GM19035 (cell line): ENCODE results near the gene FGGY.

Experiments
- ATAC-seq: cut with Tn5 transposase; IDR thresholded peaks from one replicate; pipeline ENCODE4 v1.9.1; 2021; ENCODE audit not compliant: unreplicated experiment

Gene FGGY

DNA sequence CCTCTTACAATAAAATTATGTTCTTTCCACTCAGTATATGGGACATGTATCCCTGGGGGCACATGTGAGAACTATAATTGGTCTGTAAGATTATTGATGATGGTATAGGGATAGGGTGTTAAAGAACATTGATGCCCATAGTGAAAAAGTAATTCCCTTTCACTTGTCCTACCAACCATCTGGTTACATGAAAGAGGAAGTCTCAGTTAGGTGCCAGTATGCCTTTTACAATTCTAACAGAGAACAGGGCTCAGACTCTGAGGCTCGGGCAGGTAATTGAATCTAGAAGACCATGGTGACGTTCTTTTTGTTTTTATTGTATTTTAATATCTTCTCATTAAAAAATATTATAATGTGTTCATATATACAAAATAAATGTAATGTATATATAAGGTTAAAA lies 113.6 kb downstream of the FGGY start:
- ATAC-seq = no peak

DNA sequence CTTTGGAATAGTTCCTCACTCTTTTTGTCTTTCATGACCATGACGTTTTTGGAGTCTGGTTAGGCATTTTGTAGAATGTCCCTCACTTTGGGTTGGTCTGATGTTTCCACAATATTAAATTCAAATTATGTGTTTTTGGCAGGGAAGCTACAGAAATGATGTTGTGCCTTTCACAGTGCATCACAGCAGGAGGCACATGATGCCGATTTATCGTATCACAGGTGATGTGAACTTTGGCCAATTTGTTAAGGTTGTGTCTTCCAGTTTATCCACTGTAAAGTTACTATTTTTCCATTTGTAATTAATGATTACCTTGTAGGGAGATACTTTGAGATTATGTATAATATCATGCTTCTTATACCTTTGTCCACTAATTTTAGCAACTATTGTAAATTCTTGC lies 114.3 kb downstream of the FGGY start:
- ATAC-seq = no peak

DNA sequence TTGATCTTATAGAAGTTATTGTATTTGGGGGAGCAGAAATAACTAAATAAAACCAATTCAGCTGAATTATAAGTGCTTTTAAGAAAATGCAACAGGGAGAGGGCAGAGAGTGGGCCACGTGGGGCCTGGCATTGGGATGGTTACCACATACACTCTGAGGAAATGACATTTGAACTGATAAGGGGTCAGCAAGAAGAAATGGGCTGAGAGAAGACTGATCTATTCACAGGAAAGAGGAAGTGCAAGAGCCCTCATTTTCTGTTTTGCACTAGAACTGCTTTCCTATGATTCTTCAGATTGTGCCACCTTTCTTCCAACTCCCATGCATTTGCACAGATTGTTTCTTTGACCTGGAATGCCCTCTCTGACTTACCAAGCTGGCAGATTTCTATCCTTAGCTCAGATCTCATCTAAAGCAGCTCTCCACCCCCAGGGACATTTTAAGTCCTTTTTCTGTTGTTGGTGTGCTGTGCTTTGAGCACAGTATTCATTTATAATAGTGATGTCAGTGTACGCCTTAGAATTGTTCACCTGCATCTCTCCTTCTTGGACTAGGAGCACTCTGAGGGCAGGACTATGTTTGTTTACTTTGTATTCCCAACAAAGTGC lies 115.9 kb downstream of the FGGY start:
- ATAC-seq = no peak

DNA sequence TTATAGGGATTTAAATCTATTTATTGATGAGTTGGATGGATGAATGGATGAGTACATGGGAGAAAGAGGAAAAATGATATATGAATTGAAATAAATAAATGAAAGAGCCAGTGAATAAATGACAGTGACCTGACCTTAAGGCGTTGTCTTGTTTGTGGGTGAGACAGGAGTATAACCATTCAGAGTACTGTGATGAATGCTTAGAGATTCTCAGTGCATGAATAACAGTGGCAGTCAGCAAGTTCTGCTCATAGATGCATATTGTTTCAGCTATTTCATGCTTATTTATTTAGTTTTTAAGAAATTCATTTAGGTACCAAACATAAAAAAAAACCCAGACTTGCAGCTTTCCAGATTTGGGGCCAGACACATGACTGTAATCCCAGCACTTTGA lies 116.4 kb downstream of the FGGY start:
- no peak for ATAC-seq

DNA sequence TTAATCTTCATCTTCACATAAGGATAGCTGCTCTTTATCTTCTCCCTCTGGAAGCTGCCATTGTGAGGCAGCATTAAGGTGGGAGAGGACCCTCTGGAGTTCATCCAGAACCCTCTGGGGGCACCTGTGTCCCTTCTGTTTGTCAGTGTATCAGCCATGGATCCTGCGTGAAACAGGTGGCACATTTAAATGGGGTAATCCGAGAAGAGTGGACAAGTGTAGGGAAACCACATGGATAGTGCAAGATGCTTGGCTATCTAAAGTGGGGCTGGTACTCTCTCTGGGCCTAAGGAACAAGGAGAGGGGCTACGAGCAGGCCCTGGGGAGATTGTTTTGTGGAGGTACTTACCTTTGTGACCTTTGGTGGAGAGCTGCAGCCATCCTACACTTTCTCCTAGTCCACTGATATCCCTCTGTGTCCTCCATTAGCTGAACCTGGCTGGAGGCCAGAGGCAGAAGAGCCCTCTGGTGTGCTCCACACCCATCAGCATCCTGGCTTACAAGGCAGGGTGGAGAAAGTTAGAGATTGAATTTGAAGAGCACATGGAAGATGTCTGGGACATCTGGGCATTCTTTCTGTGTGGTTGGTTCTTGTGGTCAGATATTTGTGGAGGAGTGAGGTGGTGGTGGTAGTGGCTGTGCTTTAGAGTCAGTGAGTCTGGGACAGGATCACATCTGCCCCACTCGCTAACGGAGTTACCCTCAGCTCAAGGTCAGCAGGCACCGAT lies 117.7 kb downstream of the FGGY start:
- no peak for ATAC-seq

DNA sequence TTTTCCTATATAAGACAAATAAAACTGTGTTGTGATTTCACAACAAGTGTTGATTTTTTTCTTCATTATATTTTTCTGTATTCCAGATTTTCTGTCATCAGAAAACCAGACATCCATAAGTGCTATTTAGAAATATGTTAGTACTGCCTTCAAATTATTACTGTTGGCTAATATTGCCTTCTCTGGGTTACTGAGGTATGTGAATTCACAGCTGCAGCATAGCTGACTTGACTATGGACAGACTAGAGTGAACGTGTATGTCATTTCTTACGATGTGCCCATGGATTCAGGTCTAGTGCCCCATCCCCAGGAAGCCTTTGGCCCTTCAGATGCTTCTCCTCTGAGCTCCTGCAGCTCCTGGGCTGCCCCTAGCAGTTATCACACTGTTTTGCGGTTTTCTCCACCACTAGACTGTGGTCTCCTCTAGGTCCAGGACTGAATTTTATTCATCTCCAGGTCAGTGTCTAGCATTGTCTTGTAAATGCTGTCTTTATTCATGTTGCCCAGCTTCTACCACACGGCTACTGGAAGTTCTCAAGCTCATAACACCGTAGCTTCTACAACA lies 118.5 kb downstream of the FGGY start:
- no peak for ATAC-seq

DNA sequence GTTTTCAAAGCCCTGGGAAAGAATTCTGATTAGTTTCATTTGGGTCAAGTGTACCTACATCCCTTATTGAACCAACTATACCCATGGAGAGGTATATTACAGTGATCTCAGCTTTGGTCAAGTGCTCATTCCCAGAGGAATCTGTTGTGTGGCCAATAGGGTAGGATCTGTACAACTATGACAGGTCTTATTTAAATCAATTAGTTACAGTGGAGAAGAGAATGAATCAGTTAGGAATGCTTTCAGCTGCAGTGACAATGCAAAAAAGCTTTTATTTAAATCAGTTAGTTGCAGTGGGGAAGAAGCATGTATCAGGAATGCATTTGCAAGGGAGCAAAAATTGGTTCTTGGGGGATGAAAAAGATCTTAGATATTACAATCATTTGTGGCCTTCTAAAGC lies 119.0 kb downstream of the FGGY start:
- ATAC-seq = no peak

DNA sequence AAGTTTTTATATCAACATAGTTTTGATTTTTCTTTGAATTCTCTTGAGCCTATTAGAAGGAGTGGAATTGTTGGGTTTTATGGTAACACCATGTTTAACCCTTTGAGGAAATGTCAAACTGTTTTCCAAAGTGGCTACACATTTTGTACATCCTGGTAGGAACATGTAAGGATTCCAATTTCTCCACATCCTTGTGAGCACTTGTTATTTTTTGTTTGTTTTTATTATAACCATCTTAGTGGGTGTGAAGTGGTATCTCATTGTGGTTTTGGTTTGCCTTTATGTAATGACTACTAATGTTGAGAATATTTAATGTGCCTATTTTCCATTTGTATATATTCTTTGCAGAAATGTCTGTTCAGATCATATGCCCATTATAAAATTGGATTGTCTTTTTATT lies 120.5 kb downstream of the FGGY start:
- ATAC-seq = no peak

DNA sequence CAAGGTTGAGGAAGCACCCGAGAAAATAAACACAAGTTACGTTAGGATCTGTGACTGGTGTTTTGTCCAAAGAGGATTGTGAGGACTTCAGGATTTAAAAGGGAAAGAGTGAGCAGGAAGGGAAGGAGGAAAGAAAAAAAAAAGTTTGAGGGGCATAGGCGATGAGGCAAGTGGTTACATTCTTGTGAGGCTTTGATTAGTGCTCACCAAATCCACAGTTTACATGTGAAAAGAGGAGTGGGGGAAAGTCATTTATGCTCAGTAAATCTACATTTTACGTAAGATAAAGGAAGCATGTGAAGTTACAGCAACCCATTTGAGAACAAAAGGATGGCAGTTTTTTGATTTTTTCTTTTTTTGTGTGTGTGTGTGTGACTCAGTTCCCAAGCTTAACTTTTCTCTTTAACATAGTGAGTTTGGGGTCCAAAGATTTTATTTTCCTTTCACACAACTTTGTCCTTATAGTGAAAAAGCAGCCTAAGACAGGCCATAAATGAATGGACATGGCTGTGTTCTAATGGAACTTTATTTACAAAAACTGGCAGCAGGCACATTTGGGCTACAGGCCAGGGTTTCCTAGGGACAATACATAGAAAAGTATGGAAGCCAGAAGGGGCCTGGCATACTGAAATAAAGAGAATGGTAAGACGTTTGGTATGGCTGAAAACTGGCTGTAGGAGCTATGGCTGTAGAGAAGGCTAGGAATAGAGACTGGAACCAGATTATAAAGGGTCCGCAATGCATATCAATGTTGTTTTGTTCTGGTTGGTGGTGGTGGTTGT lies 121.7 kb downstream of the FGGY start:
- no peak for ATAC-seq

DNA sequence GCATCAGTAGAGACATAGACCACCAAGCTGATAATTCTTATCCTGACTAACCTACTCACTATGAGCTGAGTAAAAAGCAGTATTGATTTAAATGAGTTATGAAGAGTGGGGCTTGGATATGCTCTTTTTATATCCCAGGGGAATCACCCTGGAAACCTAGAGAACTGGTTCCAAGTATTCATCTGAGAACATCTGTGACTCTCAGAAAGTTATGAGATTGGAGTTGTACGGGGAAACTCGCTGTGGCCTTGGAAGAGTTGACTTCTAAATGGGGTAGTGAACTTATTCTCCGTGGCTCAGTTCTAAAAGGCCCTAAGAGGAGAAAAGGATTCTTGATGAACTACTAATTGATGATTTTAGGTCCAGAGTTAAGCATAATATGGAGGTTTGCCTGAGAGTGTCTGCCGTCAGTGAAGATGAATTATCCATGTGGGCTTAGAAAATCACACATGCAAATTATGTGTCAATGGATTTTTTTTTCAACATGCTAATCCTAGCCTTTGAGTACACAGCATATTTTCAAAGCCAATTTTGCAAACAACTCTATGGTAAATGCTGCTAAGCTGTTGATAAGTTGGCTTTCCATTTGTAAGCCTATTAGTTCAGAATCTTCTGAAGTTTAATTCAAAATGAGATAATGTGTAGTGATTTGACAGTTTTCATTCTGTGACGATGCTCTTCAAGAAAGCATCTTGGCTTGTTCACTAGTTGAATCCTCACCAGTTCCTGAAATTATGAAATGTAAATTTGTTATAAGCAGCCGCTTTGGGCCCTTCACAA lies 122.7 kb downstream of the FGGY start:
- no peak for ATAC-seq

DNA sequence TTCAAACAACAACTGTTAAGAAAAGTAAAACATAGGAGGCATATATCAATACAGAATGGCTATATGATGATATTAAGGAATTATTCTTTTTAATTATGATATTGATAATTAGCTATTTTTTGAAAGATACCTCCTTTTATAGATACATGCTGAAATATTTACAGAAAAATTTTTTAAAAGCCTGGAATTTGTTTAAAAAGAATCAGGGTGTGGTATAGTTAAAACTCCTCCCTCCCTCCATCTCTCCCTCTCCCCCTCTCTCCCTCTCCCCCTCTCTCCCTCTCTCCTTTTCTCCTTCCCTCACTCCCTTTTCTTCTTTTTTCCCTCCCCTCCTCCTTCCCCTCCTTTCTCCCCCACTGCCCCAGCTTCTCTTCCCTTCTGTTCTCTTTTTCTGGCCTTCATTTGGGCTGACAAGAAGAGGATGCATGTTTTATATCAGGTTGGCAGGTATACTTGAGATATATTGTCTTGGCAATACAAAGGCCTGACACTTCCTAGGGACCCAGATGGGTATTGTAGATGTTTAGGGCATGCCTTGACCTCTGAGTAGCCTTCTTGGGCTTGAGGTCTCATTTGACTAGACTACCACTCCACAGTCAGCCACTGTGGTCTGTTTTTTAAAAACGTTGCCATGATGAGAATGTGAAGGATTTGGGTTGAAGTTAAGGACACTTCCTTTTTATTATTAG lies 124.5 kb downstream of the FGGY start:
- ATAC-seq = no peak

DNA sequence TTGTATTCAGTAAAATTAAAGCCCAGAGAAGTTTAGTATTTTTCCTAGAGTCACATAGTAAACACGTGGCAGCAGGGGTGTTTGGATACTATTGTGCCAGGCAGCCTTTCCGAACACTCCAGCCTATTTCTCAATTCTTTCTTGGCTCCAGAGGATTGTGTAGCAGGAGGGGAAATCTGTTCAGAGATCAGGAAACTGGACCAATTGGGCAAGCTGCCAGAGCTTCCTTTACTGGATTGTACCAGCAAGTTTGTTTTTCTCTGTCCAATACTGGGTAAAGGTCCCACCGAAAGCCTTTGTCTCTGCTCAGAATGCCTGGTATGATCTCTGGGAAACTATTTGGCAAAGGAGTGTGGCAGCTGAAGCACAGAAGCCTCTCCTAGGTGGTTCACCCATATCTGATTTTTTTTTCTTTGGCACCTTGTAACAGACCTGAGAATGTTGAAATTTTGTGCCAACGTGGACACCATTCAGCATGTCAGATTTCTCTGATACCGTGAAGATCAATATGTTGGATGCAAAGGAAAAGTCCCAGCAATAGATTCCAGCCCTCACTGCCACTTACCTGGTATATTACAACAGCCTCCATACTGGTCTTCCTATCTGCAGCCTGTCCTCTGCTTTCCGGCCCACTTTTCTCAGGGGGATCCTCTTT lies 126.2 kb downstream of the FGGY start:
- no peak for ATAC-seq

DNA sequence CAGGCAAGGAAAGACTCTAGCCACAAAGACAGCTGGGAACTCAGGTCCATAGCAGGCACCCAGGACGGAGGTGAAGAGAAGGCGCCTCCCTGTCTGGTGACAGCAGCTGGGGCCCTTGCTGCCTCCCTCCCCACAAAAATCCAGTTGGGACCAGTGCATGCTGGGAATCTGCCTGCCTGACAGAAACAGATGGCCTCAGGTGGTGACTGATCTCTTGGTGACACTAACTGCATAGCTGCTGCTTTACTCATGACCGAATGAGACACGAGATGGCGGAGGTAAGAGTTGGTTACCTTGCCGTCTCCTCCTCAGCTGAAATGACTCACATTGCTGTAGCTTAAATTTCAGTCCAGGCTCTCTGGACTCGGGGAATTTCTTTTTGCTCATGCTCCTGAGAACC lies 130.3 kb downstream of the FGGY start:
- no peak for ATAC-seq

DNA sequence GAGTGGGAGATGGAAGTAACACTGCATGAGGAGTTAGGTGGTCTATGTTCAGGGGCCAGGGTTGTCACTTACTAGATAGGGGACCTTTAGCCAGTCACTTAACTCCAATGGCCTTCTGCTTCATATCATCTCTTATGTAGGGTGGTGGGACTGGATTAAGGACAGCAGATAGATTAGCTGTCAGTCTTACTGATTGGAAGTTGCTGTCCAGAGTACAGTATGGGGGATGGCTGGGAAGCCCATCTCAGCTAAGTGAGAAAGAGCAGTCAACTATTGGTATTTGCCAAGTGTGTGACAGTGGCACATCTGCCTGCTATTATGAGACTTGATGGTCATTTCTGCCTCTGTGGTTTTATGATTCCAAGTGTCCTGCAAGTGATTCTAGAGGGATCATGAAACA lies 130.9 kb downstream of the FGGY start:
- ATAC-seq = no peak

DNA sequence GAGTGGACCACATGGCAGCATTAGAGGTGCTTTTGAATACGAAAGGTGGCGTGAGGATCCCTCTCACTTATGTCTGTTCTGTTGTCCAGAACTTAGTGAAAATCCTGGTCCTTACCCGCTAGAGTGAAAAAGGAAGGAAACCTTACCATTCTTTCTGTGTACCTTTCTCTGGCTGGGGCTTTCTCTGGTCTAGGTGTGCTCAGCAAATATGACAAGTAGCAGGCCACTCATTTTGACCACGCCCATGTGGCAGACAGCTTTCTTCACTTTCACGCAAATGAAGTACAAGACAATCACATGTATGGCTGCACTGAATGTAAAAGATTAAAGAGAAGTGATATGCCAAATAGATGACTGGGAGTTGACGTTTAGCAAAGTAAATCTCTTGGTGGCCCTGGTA lies 131.9 kb downstream of the FGGY start:
- ATAC-seq = no peak

DNA sequence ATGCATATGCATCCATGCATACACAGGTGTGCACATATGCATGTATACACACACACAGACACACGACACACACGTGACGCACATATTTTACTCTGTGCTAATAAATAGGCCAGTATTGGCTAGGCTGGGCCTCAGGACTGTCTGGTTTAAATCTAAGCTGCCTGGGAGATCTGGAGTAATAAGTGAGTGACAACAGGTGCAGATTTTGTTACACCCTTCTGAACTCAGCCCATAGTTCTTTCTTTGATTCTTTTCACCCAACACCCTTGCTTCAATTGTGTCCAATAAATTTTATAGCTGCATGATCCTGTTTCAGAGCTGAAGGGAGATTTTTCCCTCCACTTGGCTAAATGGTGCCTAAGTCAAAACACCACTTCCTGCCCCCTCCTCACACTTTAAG lies 132.8 kb downstream of the FGGY start:
- ATAC-seq = no peak

DNA sequence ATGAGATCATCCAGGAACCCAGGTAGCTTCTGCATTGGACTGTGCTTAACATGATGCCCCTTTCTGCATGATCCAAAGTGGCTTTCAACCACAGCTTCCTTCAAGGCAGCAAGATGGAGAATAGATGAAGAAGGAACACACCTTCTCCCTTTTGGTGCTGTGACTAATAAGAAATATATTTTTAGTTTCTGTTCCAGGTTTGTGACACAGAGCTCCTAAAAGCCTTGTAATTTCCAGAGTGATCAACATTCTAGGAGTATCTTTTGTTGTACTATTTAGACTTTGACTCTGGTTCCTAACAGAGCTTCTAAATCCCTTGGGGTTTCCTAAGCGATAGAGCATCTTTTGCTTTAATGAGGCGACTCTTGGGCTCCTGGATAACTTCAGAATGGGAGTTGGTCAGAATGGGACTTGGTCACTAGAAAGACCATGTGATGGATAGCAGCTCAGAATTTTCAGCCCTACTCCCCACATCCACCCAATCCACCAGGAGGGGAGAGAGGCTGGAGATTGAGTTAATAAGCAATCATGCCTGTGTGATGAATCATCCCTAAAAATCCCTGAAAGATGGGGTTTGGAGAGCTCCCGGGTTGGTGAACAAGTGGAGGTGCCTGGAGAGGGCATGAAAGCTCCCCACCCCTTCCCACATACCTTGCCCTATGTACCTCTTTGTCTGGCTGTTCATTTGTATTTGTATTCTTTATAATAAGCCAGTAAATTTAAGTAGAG lies 134.8 kb downstream of the FGGY start:
- no peak for ATAC-seq

DNA sequence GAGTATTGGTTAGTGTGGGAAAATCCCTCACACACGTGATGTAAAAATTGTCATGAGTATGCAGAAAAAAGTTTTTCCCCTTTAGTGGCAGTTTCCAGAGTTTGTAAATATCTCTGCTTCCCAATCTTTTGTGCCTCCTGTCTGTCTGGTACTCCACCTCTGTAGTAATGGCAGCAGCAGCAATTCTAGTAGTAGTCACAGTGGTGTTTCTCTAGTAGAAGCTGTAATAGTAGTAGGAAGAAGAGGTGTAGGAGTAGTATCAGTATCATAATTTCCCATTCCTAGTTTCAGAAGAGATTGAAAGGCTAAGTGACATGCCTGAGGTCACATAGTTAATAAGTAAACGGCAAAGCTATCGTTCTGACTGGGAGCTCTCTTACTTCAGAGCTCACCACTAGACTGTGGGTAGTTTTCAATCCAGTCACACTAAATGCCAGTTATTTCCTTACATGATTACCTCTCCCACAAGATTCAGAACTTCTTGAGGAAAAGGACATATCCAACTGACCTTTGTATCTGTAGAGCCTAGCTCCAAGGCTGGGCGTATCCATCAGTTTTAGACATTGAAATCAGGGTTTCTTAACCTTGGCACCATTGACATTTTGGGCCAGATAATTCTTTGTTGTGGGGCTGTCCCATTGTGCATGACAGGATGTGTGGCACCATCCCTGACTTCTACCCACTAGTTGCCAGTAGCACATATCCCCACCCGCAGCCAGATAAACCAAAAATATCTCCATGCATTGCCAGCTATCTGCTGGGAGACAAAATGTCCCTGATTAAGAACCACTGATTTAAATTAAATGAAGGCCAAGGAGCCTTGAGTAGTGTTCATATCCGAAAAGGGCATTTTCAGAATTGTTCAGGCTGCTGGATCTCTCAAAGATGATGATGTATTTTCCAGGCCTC lies 135.9 kb downstream of the FGGY start:
- ATAC-seq = peak; percentile 94
